GM21526 (cell line): ENCODE results near the gene EXD3.
"Not testable (repeated sequence)": the region's sequence is repeated elsewhere in the genome, so short reads cannot be mapped to it uniquely, and the experiment has no call there.

ENCODE experiments used
- ATAC-seq: cut with Tn5 transposase; IDR thresholded peaks from one replicate; pipeline ENCODE4 v1.9.1; 2021; ENCODE audit warnings: moderate library complexity; ENCODE audit not compliant: unreplicated experiment, low FRiP score

EXD3 gene

DNA sequence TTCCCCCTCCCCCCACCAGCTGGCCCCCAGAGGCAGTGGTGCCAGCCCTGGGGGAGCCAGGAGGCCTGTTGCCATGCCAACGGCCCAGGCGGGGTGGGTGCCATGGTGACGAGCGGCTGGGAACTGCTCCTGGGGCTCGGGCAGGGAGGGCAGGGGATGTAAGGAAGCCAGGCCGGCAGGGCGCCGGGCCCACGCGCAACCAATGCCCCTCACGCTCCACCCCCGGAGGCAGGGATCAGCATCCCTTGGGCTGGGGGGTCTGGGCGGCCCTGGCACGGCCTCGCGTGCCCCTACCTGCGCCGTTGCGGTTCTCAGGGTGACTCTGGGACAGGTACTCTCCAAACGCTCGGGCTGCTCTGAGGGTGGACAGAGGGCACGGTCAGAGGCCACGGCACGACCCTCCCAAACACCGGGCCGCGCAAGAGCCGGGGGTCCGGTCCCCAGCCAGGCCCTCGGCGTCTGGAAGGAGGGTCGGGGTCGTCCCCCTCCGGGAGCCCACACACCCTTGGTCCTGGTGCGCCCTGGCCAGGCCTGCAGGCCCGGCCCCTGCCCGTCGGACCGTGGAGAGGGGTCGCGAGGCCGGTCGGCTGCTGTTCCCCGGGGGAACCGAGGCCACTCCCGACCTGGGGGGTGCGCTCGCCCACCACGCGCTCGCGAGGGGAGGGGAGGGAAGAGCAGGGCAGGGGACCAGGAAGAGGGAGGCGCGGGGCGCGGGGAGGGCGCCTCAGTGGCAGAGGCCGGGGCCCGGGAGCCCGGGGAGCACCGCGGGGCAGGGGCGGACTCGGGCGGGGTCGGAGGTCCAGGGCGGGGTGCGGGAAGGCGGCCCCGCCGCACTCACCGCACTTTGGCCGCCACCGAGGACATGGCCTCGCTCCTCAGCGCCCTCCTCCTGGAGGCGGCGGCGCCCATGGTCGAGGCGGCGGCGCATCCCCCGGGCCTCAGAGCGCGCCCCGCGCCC is 35.5 kb upstream of the EXD3 start:
- ATAC-seq, result peak; percentile 12

DNA sequence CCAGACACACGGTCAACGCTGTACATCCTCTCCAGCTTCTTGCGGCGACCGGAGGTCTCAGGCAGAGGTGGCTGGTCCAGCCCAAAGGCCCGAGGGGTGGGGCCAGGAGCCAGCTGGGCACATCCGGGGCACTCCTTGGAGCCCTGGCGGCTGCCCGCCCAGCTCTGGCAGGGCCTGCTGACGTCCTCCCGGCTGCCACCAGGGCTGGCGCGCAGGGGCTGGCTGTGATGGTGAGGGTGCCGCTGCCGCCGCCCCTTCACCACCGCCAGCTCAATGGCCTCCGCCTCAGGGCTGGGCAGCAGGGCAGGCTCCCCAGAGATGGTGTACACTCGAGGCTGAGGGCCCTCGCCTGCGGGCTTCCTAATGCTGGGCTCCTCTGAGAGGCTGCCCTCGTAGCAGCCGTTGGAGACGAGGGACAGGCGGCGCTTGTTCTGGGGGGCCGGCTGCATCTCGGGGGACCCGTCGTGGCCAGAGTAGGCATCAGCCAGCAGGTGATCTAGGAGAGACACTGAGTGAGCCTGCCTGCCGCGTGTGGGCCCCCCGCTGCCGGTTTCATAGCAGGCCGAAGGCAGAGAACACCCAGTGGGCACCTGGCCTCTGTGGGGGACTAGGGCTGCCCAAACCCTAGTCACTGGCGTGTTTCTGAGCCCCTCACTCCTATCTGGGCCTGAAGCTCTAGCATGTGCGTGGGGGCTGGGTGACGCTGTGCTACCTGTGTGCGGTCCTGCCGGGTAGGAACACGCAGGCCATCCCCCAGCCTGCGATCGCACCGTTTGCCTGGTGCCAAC is 34.6 kb upstream of the EXD3 start:
- ATAC-seq, result no peak

DNA sequence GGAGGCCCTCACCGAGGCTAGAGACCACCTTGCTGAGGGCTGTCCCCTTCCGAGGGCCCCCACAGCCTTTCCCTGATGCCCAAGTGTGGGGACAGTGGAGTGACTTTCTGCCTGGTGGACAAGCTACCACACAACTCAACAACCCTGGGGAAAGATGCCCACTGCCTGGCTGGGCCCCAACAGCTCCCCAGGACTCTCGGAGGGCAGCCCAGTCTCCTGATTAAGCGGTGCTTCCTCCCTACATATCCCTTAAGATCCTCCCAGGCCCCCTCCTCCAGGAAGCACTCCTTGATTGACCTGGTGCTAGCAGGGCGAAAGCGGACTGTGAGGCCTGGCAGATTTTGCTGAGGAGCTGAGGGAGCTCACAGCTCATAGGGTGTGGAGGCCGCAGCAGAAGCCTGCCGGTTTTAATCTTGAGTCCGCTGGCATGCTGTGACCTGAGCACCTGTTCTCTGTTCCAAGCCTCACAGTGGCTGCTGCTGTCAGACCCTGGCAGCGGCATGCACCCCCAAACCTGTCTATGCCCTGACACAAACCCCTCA is 34.0 kb upstream of the EXD3 start:
- no peak for ATAC-seq

DNA sequence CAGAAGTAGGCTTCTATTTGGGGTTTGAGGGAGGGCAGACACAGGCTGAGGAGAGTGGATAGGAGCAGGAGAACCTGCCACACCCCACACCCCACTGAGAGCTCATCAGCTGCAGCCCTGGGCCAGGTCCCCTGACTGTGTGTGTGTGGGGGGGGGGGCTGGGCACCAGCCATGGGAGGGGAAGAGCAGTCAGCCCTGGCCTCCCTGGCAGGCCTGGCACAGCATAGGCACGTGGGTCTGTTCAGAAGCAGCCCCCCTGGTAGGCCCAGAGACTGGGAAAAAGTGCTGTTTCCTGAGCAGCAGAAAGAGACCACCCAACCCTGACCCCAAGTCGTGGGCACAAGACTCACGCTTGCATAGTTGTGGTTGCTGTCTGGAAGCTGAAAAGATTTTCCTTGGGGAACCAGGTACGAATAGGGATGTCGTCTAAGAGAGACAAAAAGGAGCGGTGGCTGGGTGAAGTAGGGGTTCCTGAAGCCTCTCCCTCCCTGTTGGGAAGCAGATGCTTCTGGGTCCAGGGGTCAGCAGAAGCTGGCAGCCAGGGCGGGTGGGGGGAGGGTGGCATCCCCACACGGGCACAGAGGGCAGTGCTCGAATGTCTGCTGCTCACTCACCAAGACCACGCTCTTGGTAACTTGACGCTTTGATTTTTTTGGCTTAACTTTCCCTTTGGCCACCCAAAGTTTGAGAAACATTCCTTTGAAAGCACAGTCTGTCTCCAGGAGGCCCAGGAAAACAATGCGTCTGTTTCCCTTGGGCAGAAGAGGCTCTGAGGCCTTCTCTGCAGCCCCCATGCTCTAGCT is 33.3 kb upstream of the EXD3 start:
- ATAC-seq, result no peak

DNA sequence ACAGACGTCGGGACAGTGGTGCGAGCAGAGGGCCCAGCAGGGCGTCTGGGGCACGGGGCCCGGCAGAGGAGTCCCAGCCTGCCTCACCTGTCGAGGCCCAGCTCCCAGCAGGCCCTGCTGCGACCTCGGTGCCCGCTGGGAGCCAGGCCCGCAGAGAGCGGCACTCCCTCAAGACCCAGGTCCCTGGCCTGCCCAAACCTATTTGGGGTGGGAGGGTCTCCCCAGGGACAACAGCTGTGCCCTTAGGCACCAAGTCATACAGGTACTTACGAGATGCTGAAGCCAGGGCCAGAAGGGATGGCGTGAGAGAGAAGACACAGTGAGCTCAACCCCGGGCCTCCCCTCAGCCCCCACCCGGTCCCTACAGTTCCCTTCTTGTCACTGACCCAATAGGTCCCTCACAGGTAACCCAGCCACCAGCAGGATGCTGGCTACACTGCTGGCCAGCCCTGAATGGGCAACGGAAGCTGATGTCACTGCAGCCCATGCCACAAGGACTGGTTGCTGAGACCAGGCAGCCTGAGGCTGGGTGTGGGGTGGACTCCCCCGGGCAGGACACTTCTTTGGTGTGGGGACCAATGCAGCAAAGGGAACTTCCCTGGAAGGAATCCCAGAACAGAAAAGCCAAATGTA is 32.5 kb upstream of the EXD3 start:
- no peak for ATAC-seq

DNA sequence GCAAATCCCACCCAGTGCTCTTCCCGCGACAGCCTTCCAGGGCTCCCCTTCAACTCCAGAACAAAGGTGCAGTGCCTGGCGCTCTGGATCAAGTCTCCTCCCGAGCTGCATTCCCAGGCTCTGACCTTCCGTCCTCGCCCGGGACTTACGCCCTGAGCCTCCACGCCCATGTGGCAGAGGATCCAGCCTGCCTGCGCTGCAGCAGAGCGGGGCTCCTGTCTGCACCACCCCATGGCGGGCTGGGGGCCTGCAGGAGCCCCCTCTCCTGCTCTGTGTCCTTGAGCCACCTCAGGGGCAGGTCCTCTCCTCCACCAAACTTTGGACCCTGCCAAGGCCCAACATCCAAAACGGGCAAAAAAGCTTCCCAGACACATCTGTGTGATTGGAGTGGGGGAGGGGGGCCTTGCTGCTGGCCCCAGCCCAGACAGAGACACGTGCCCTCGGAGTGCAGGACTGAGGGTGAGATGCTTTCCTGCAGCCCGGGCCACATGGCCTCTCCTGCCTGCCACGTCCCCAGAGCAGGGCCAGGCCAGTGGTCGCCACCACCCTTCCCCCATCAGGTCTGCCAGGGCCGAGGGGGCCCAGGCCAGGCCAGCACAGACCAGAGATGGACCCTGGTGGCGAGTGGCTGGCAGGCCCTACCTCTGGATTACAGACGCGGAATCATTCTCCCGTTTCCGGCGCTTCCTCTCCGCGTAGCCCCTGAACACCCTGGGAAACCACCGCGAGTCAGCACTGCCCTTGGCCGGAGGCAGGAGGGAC is 31.8 kb upstream of the EXD3 start:
- no peak for ATAC-seq

DNA sequence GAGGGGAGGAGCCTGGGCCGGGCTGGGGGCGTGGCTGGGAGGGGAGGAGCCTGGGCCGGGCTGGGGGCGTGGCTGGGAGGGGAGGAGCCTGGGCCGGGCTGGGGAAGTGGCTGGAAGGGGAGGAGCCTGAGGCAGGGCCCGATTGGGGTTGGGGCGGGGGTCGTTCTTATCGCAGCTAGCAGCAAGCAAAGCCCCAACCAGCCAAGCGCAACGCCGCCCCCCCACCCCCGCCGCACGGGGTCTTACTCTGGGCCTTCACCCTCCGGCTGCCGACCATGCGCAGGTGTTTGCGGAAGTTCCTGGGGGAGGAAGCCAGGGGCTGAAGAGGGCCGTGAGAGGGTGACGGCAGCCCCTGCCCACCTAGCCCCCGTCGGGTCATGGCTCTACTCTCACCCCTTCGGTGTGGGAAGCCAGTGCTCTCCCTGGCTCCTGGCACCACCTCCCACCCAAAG is 31.2 kb upstream of the EXD3 start:
- no peak for ATAC-seq

DNA sequence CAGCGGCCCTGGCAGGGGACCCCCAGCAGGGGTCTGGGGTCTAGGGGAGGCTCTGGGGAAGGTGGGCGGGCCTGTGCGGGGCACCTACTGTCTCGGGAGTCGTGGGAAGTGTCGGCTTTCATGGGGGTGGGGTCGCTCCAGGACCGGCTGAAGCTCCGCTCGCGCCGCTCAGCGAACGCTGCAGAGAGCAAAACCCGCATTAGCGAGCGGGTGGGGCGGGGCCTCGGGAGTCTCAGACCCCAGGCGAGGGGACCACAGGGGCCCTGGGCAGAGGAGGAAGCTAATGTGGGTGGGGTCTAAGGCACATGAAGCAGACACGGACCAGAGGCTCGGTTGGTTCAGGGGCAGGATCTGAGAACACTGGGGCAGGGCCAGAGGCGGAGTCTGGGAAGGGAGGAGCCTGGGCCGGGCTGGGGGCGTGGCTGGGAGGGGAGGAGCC is 30.7 kb upstream of the EXD3 start:
- ATAC-seq, result no peak

DNA sequence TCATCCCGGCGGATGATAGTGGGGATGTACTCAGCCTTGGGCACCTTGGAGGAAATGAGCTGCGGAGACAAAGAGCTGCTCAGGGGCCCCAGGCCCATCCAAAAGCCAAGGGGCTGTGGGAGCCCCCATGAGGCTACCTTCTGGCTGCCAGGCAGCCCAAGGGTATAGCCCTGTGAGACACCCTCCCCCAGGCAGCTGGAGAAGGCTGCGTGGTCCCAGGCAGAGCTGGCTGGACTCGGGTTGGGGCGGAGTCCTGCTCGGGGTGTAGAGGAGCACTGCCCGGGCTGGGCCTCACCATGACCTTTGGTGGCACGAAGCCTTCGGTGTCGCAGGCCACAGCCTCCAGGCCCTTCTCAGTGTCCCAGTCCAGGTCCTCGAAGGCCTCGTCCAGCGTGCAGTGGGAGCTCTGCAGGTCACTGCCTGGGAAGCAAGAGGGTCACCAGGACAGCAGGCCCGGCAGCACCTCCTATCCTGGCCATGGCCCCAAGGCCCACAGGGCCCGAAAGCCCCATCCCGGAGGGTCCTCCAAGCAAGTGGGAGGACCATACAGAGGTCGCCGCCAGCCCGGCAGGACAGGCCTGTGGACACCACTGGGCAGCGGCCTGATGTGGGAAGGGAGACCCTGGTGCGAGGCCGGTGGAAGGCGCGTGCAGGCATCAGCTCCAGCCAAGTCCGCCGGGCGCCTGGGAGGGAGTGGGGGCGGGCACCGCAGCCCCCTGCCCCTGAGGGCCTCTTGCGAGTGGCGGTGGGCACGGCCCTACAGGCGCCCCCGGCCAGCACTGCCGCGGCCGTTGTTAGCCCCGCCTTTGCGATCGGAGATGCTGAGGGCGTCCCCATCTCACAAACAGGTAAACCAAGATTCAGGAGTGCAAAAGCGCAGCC is 30.0 kb upstream of the EXD3 start:
- no peak for ATAC-seq

DNA sequence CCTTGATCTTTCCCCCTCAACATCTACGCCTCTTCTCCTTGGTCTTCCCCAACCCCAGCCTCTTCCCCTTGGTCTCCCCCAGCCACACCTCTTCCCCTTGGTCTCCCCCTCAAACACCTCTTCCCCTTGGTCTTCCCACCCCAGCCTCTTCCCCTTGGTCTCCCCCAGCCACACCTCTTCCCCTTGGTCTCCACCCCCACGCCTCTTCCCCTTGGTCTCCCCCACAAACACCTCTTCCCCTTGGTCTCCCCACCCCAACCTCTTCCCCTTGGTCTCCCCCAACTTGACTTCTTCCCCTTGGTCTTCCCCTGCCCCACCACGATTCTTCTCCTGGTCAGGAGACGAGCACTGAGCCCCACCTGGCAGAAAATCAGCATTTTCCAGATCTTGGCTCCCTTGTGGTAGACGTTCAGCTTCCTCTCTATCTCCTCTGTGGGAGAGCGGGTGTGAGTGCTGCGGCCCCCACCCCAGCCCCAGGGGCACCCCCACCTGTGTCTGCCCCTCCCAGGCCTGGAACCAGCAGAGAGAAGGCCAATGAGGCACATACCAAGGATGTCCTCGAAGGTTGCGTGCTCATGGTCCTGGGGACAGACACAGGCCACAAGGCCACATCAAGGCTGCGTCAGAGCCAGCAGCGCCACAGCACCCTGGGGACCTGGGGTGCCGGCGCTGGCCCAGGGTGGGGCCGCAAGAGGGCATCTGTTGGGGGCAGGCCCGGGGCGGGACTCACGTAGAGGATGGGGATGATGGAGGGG is 29.2 kb upstream of the EXD3 start:
- no peak for ATAC-seq

DNA sequence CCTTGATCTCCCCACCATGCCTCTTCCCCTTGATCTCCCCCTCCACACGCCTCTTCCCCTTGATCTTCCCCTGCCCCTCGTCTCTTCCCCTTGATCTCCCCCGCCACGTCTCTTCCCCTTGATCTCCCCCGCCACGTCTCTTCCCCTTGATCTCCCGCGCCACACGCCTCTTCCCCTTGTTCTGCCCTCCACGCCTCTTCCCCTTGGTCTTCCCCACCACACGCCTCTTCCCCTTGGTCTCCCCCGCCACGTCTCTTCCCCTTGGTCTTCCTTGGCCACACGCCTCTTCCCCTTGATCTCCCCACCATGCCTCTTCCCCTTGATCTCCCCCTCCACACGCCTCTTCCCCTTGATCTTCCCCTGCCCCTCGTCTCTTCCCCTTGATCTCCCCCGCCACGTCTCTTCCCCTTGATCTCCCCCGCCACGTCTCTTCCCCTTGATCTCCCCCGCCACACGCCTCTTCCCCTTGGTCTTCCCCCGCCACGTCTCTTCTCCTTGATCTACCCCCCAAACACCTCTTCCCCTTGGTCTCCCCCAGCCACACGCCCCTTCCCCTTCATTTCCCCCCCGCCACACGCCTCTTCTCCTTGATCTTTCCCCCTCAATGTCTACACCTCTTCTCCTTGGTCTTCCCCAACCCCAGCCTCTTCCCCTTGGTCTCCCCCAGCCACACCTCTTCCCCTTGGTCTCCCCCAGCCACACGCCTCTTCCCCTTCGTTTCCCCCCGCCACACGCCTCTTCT is 28.5 kb upstream of the EXD3 start:
- ATAC-seq, result not testable (repeated sequence)

DNA sequence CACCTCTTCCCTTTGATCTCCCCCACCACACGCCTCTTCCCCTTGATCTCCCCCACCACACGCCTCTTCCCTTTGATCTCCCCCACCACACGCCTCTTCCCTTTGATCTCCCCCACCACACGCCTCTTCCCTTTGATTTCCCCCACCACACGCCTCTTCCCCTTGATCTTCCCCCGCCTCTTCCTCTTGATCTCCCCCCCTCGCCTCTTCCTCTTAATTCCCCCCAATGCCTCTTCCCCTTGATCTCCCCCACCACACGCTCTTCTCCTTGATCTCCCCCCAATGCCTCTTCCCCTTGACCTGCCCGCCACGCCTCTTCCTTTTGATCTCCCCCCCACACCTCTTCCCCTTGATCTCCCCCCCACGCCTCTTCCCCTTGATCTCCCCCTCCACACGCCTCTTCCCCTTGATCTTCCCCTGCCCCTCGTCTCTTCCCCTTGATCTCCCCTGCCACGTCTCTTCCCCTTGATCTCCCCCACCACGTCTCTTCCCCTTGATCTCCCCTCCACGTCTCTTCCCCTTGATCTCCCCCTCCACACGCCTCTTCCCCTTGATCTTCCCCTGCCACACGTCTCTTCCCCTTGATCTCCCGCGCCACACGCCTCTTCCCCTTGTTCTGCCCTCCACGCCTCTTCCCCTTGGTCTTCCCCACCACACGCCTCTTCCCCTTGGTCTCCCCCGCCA is 27.7 kb upstream of the EXD3 start:
- ATAC-seq, result not testable (repeated sequence)

DNA sequence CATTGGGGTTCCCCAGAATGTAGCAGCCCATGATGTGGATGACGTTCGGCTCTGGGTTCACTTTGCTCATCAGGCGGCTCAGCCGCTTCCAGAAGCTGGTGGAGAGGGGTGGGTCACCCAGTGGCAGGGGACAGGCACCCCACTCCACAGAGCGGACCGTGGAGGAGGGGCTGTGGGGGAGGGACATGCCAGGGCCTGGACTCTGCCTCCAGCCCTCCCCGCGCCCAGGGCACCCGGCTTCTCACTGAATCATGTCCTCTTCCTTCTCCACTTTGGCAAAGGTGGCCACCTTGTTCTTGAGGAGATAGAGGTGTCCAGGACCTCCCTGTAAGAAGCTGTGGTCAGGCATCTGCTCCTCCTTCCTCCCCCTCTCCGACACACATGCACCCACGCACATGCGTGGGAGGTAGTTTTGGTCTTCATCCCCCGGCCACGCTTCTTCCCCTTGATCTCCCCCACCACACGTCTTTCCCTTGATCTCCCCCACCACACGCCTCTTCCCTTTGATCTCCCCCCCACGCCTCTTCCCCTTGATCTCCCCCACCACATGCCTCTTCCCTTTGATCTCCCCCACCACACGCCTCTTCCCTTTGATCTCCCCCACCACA is 27.1 kb upstream of the EXD3 start:
- ATAC-seq, result no peak

DNA sequence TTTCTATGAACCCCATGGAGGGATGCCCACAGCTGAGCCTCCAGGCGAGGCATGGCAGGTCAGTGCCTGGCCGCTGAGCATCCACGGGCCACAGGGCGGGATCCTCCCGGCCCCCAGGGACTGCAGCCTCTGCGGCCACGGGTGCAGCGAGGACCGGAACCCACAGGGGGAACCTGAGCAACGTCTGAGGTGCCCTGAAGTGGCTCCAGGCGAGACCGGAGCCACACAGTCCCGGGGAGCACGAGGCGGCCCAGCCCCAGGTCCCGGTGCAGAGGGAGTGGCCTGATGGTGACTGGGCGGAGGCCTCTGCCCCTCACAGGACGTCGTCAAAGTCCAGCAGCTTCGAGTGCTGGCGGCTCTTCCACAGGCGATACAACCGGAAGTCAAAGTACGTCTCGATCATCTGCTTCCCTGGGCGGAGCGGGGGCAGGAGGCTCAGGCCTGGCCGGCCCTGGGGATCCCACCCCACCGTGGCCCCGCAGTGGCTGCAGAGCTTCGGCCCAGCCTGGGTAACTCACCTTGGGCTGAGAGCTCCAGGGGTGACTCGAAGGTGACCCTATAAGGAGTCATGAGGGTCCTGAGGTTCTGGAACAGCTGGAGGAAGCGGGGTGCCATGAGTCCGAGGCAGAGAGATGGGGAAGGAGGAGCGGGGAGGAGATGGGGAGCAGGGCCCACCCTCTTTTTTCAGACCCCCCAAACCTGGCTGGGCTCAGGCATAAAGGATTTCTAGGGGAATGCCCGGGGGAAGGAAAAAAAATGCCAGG is 26.3 kb upstream of the EXD3 start:
- ATAC-seq, result no peak

DNA sequence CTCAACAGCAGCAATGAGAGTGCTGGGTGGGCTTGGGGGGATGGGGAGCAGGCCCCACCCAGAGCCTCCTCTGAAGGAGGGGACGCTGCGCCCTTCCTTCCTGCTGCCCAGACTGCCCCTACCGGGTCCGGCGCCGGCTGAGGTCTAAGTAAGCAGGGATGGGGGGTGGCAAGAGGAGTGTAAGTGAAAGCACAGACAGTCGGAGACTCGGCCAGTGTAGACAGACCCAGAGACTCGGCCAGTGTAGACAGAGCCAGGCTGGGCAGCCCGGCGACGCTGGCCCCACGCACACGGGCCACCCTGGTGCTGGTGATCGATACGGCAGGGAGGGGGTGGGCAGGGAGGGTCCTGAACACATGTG is 25.6 kb upstream of the EXD3 start:
- no peak for ATAC-seq
